Aorta (tissue), 5 donors: ENCODE data around the gene SLC6A15. TPM values are rescaled to one million over a fixed set of nuclear protein-coding genes. Genes with fewer than 3 reads are reported as not detected.

ENCODE experiments used
- ATAC-seq: fragments of 200-7000 bp; cut with Tn5 transposase; one replicate; pipeline ENCODE4 v1.9.1; 2022; ENCODE audit warnings: moderate library complexity; ENCODE audit not compliant: low FRiP score
- DNase-seq, 2 donors: peaks; one replicate each; pipeline ENCODE4 v3.0.0-alpha.2; 2020
- H3K27ac ChIP-seq, 2 donors: one replicate each; pipeline ENCODE4 v1.5.1; 2013; ENCODE audit warnings: low read length in 2 of 2, mild to moderate bottlenecking in 2 of 2, moderate library complexity in 2 of 2, control low read depth in 1 of 2, inconsistent platforms in 1 of 2, low read depth in 1 of 2
- H3K27me3 ChIP-seq, 2 donors: one replicate each; pipeline ENCODE4 v1.6.1; 2013; ENCODE audit warnings: control low read depth in 1 of 2, low read length in 1 of 2, mild to moderate bottlenecking in 1 of 2, moderate library complexity in 1 of 2; ENCODE audit not compliant: insufficient read depth in 2 of 2, control insufficient read depth in 1 of 2
- H3K36me3 ChIP-seq, 2 donors: one replicate each; pipeline ENCODE4 v1.6.1; 2013; ENCODE audit warnings: control low read depth in 1 of 2, low read length in 1 of 2, mild to moderate bottlenecking in 1 of 2; ENCODE audit not compliant: insufficient read depth in 2 of 2, control insufficient read depth in 1 of 2
- H3K4me1 ChIP-seq, 2 donors: one replicate each; pipeline ENCODE4 v1.6.1; 2013; ENCODE audit warnings: low read length in 2 of 2, control low read depth in 1 of 2, mild to moderate bottlenecking in 1 of 2, moderate library complexity in 1 of 2; ENCODE audit not compliant: insufficient read depth in 2 of 2, control insufficient read depth in 1 of 2
- H3K4me3 ChIP-seq, 2 donors: one replicate each; pipeline ENCODE4 v1.5.1; 2013; ENCODE audit warnings: low read length in 2 of 2, control low read depth in 1 of 2, mild to moderate bottlenecking in 1 of 2
- H3K9me3 ChIP-seq: one replicate; pipeline ENCODE4 v1.6.1; 2013; ENCODE audit warnings: mild to moderate bottlenecking, low read length; ENCODE audit not compliant: control insufficient read depth
- WGBS, 2 donors: extraction: QIAGEN DNeasy Blood & Tissue Kit; methylation state at CpG; one replicate each; pipeline ENCODE4 v1.1.7; 2013; 5-methylcytosine and 5-hydroxymethylcytosine counted together
- intact Hi-C, 2 donors: fragments of 100-400 bp; cut with DNase I; formaldehyde crosslinking; loops; one replicate each; pipeline versions ENCODE4 v1.14.2 to v1.15.0; 2022
- polyA plus RNA-seq, 2 donors: library from polyadenylated mRNA; stranded (reverse); fragments of 200-250 nt; gene quantifications; one replicate each; pipeline ENCODE4 v1.2.3, GENCODE V29; 2013
- total RNA-seq, 2 donors: library from RNA; stranded (reverse); fragmentation: NEBNext Ultra II Directional; extraction: Animal tissue kit (Norgen Biotek cat#: 25700); gene quantifications; one replicate each; pipeline ENCODE4 v1.2.1, GENCODE V29; 2021
- donor health status: healthy with polysubstance abuse.
- donor health status: Bipolar disorder and iron deficiency.
- donor health status: DM: no; HTN: no; CAD: no.
- donor health status: DM: no; HTN: no; CAD: no.
- donor health status: DM: yes; HTN: yes; CAD: no.

SLC6A15 gene
- total and polyA plus RNA-seq, 4 donors, result 0.15 to 0.55 TPM; not detected in 2

DNA sequence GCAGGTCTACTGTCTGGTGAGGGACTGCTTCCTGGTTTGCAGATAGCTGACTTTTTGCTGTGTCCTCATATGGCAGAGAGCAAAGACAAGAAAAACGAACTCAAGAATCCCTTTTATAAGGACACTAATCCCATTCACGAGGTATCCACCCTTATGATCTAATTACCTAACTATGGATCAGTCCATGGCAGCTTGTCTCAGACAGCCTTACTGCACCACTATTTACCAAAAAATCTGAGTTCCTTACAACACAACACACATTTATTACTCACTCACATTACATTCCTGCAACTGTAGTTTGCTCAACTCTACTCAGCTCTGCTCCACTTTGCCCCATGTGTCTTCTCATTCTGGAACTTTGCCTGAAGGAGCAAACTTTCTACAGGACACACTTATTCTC is 10.1 kb upstream of the SLC6A15 start:
- H3K36me3 ChIP-seq, result no peaks in the 10 kb centered on the region
- ATAC-seq, result no peak

DNA sequence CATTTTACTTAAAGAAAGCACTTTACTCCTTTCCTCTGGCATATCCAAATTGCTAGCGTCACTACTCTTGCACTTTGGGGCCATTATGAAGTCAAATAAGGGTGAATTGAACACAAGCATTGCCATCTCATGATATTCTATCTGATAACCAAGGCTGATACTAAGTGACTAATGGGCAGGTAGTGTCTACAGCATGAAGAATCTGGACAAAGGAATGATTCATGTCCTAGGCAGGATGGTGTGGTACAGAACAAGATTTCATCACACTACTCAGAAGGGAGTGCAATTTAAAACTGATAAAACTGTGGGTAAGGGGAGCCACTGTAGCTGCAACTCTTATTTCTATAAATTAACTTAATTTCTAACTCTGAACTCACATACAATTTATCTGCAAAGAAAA is 7.7 kb upstream of the SLC6A15 start:
- Histone ChIP-seq H3K27ac (no peak overlapping the region), H3K36me3 (no peaks in the 10 kb centered on the region), H3K4me1 (no peaks in the 10 kb centered on the region), H3K27me3 (no peaks in the 10 kb centered on the region), H3K9me3 (no peaks in the 10 kb centered on the region), H3K4me3 (no peak overlapping the region)
- ATAC-seq (no peak), DNase-seq (no peak)
- 77 to 81% methylated on average over 1 of the region's 1 CpG for WGBS, 2 donors
- intact Hi-C loops, result no loop called here

More for the DNA sequence above, 10.1 kb upstream of the SLC6A15 start:
- Histone ChIP-seq H3K27me3 (no peaks in the 10 kb centered on the region), H3K27ac (no peak overlapping the region), H3K9me3 (no peaks in the 10 kb centered on the region), H3K4me3 (no peak overlapping the region), H3K4me1 (no peaks in the 10 kb centered on the region)
- intact Hi-C loops, result no loop called here
- WGBS, 2 donors, result 69 to 73% methylated on average over 2 of the region's 2 CpGs
- no peak for DNase-seq

DNA sequence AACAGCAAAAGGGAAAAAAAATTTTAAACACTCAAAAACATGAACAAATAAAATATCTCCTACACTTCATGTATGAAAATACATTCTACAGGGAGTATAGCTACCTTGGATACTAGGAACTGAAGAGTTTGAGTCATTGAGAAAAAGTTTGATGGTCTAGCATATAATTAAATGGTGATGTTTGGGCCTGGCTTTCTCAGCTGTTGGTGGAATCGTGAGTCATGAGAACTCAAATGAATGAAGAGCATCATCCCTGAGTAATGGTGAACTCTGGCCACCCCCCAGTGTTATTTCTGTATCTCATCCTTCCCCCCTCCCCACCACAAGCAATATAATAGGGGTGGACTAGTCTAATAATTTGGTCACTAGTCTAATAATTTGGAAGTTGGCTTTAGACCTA is 6.7 kb upstream of the SLC6A15 start:
- intact Hi-C loops, result no loop called here
- Histone ChIP-seq H3K4me1 (no peaks in the 10 kb centered on the region), H3K9me3 (no peaks in the 10 kb centered on the region), H3K27ac (no peak overlapping the region), H3K4me3 (no peak overlapping the region), H3K27me3 (no peaks in the 10 kb centered on the region), H3K36me3 (no peaks in the 10 kb centered on the region)
- no peak for ATAC-seq
- WGBS, 2 donors, result 67 to 85% methylated on average over 1 of the region's 1 CpG
- DNase-seq, result no peak

DNA sequence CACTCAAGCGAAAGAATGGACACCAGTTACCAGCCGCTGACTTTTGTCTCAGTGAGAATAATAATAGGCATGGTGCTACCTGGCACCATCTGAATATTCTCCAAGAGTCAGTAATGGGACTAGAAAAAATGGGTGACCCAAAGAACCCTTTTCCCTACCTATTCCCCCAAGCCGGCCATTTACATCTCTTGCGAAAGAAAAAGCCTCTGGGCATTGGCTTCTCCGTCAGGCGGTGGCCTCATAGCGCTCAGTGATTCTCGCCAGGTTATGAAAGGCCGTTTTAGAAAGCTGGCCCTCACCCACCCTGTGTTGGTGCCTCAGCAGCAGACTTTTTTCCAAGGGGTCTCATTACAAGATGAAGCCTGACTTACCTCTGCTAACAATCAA is 523 bp upstream of the SLC6A15 start:
- H3K27ac ChIP-seq, result no peak overlapping the region
- 16 to 17% methylated on average over 9 of the region's 9 CpGs for WGBS, 2 donors
- peaks cover 0 to 2% of the 10 kb centered on the region in 2 donors for H3K4me1 ChIP-seq
- no peaks in the 10 kb centered on the region for H3K27me3 ChIP-seq
- ATAC-seq (no peak), DNase-seq (no peak)
- H3K4me3 ChIP-seq, result no peak overlapping the region
- no peaks in the 10 kb centered on the region for H3K36me3 ChIP-seq
- peaks cover 1% of the 10 kb centered on the region for H3K9me3 ChIP-seq
- intact Hi-C loops, result no loop called here

DNA sequence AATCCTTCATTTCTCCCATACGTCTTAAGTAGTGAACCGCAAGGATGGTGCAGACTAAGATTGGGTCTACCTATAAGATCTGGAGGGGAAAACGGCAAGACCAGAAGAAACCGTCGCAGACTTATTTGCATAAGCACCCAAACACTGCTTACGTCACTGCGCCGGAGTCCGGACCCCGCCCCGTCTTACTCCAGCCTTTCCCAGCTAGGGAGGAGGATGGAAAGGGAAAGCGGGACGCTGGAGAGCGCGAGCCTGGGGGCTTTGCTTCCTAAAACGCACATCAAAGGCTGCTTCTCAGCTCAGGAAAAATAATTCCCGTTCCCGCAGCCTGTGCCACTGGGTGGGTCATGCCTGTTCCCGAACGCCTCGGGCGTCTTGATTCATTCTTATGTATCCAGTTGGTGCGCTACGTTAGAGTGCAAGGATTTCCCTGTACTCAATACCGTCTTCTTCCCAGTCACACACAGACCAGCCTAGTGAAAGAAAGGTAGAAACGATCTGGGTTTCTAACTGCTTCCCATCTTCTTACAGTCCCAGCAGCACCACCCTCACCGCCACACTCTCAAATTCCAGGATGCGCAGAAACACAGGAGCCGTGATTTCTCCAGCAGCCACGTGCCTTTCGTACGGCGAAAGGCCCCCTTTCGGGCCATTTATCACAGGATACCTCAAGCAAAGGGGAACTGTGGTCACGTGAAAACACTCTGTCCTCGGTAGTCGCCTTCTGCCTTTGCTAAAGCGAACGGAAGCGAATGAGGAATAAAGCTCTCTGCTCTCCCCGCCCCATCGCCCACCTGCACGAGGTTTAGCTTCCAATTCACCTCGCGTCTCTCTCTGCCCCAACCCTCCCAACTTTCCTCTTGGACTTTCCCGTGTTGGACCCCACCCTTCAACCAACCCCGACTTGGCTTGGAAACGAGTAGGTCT is 1.1 kb downstream of the SLC6A15 start:
- ATAC-seq (peak; percentile 33), DNase-seq (peak; percentile 52 to 77)
- H3K9me3 ChIP-seq, result peaks cover 1% of the 10 kb centered on the region
- H3K4me1 ChIP-seq, result peaks cover 0 to 2% of the 10 kb centered on the region in 2 donors
- H3K27ac ChIP-seq, result no peak overlapping the region
- intact Hi-C loops, result no loop called here
- H3K4me3 ChIP-seq, result peak overlapping the region; percentile 28 to 61
- H3K36me3 ChIP-seq, result no peaks in the 10 kb centered on the region
- H3K27me3 ChIP-seq, result no peaks in the 10 kb centered on the region
- WGBS, 2 donors, result 1% methylated on average over 48 of the region's 48 CpGs

DNA sequence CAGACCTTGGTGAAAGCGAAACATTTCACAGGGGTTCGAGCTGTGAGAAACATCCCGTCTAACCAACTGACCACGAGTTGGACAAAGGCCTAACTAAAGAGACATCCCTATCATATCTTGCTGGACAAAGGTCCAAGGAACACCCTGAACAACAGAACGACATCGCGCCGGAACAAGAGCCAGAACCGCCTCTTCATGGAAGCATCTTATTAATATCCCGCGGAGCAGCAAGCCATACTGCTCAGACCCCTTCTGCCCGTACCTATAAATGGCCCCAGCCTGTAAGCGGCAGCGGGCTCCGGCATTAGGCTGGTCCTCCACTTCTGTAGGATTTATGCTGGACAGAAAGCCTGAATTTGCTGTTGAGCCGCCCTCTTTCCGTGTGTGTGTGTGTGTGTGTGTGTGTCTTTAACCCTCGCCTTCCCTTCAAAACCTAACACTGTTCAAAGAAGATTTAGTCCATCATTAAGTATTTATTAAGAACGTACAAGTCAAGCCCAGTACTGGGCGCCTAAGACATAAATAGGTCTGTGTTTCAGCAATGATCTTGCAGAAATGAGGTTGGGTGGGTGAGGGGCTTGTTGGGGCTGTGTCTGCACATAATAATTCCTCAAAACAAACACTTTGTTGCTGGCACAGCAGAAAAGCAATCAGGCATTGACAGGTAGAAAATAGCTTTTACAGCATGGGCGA is 1.9 kb downstream of the SLC6A15 start:
- Histone ChIP-seq H3K4me1 (peaks cover 0 to 2% of the 10 kb centered on the region in 2 donors), H3K27me3 (no peaks in the 10 kb centered on the region), H3K9me3 (peaks cover 1% of the 10 kb centered on the region), H3K27ac (no peak overlapping the region), H3K36me3 (no peaks in the 10 kb centered on the region), H3K4me3 (peak overlapping the region; percentile 28 to 61)
- intact Hi-C loops, result no loop called here
- ATAC-seq, result no peak
- whole genome bisulfite sequencing, 2 donors, result 9 to 10% methylated on average over 21 of the region's 21 CpGs
- no peak for DNase-seq

DNA sequence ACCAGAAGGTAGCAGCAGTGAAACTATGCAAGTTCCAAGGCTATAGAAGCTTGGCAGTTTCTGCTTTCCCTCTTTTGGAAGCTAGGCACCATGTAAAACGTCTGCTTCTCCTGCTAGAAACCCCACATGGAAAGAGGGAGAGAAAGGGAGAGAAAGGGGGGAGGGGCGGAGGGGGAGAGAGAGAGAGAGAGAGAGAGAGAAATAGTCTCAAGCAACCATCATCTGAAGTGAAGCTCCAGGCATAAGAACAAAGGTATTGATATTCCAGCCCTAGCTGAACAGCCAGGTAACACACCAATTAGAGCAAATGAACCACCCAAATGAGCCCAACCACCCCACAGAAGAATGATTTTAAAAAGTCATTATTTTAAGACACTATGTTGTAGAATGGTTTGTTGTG is 8.5 kb downstream of the SLC6A15 start:
- no peak overlapping the region for H3K27ac ChIP-seq
- no peak for ATAC-seq

DNA sequence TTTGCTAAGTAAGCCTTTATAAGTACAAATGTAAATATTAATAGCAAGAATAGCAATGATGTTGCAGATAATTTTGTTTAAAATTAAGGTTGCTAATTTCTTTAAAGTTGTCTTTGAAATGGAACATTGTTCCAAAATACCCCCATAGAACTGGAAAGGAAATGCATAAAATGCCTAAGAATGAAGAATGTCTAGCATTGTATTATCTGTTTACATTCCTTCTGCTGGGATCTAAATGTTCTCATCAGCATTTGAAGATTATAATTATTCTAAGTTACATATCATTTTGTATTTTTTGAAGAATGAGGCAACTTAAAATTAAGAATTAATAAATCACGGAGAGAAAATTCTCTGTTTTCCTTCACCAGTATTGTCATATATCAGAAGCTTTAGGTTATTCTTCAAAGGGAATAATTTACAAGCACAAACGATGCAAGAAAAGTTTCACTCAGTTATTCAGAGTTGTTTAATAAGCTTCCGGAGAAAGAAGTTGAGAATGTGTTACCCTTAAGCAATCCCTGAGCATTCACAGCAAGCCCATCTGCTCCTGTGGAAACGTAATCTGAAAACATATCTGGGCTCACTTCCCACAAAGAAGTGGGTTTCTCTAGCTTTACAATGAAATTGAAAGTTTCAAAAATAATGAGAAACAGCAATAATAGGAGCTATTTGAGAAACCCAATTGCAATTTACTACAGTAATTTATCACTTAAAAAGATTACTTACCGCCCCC is 21.3 kb downstream of the SLC6A15 start:
- H3K4me1 ChIP-seq, result no peaks in the 10 kb centered on the region
- WGBS, 2 donors, result 63 to 64% methylated on average over 5 of the region's 5 CpGs
- no peak overlapping the region for H3K4me3 ChIP-seq
- no peaks in the 10 kb centered on the region for H3K9me3 ChIP-seq
- DNase-seq (no peak), ATAC-seq (no peak)
- no peaks in the 10 kb centered on the region for H3K27me3 ChIP-seq
- intact Hi-C loops, result no loop called here
- no peaks in the 10 kb centered on the region for H3K36me3 ChIP-seq
- H3K27ac ChIP-seq, result no peak overlapping the region

More for the DNA sequence above, 8.5 kb downstream of the SLC6A15 start:
- 7 to 31% methylated on average over 1 to 2 of the region's 2 CpGs for whole genome bisulfite sequencing, 2 donors
- Histone ChIP-seq H3K36me3 (no peaks in the 10 kb centered on the region), H3K27me3 (peaks cover 0 to 2% of the 10 kb centered on the region in 2 donors), H3K9me3 (no peaks in the 10 kb centered on the region), H3K4me1 (no peaks in the 10 kb centered on the region), H3K4me3 (no peak overlapping the region)
- no peak for DNase-seq
- intact Hi-C loops, result no loop called here
